HG03565 (cell line): Measurements from ENCODE around the gene BRINP3.
"Not testable (repeated sequence)": the region's sequence is repeated elsewhere in the genome, so short reads cannot be mapped to it uniquely, and the experiment has no call there.

Source experiments
- ATAC-seq: cut with Tn5 transposase; IDR thresholded peaks from one replicate; pipeline ENCODE4 v1.9.1; 2021; ENCODE audit warnings: mild to moderate bottlenecking, moderate library complexity; ENCODE audit not compliant: unreplicated experiment

The BRINP3 gene

GRCh38 chr1:190477762-190478148 lies at the start of gene BRINP3:
TSS of gene BRINP3 (minus strand) at chr1:190477864.
- ATAC-seq, result no peak

- ATAC-seq, result no peak
These were observed 33.9 kb upstream of the BRINP3 start for GRCh38 chr1:190511554-190511953.

- ATAC-seq, result no peak
These were observed 29.7 kb upstream of the BRINP3 start for GRCh38 chr1:190507357-190507756.

DNA sequence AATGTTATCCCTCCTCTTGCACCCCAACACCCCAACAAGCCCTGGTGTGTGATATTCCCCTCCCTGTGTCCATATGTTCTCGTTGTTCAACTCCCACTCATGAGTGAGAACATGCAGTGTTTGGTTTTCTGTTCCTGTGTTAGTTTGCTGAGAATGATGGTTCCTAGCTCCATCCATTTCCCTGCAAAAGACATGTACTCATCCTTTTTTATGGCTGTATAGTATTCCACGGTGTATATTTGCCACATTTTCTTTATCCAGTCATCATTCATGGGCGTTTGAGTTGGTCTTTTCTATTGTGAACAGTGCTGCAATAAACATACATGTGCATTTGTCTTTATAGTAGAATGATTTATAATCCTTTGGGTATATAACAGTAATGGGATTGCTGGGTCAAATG lies 26.9 kb upstream of the BRINP3 start:
- not testable (repeated sequence) for ATAC-seq

DNA sequence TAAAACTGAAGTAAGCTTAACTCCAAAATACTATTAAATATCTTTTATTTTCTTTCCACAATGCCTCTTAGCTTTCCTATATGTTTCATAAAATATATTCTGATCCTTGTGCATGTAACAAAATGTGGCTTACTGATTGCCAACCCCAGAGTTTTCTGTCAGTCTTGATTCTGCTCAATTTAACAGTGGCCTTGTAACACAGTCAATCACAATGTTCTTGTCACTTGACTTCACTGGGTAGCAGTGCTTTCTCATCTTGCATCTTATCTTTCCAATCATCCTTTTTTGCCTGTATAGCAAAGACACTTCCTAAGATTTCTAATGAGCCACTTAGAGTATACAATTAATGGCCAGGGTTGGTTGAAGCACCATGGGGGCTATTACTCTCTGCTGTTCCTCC lies 19.9 kb upstream of the BRINP3 start:
- ATAC-seq, result no peak

DNA sequence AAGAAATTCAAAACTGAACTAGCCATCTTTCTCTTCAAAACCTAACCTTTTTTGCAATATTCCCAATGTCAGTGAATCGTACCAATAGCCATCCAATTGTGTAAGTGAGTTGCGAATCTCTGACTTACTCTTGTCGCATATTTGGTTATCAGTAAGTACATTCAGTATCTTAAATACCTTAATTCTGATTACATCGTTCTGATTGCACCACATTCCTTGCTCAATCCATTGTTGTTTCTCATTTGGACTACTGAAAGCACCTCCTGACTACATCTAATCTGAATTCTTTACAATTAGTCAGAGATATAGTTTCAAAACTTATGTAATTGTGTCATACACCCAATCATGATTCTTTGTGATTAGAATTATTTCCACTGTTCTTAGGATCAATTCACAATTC lies 16.8 kb upstream of the BRINP3 start:
- ATAC-seq, result no peak

DNA sequence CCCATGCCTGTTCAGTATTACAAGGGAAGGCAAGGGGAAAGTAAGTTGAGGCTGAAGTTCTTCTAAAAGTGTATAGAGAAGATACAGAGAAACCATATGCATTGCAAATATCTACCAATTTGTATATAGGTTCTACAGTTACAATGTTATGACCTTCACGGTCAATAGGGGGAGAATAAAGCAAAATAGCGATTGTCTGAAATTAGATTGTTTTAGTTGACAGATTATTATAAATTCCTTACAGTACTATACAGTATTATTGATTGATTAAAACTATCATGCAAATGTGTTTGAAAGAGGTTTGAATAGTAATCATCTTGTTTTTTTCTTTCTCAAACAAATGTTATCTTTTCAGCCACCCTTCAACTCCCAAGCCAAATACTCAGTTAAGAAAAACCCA lies 13.7 kb upstream of the BRINP3 start:
- no peak for ATAC-seq

- ATAC-seq, result no peak
These were observed 6.4 kb upstream of the BRINP3 start for GRCh38 chr1:190484045-190484444.

DNA sequence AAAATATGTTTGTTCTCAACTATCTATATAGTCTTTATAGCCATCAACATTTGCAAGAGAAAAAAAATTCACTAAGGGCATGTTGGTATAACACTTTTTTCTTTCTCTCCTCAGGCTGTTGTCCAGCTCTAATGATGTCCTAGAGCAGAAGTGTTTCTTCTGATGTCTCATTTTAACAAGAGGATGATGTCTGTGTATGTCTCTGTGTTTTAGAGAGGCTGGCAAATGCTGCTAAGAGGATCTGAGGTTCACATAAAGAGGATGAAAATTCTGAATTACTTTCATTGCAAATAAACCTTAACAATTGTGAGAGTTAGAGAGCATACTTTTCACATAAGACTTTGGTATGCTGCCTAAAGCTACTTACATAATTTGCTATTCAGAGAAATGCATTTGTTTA lies 2.6 kb upstream of the BRINP3 start:
- ATAC-seq, result no peak

DNA sequence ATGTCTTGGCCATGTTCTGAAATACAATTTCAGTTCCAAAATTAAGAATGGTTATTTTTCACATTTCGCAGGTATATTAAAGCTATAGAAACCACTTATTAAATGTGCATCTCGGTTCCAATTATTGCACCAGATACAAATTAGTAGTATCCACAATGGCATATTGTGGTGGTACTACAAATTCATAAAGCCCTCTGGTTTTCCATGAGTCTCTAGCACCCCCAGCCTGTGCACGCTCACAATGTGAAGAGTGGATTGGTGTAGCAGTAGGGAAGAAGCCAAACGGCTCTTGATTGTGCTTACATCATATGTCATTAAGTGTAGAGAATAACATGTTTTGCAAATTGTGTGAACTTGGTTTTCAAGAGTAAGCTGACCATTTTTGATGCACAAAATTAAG lies 1.9 kb upstream of the BRINP3 start:
- ATAC-seq, result no peak

- ATAC-seq, result no peak
These were observed 1.4 kb upstream of the BRINP3 start for GRCh38 chr1:190479050-190479397.

GRCh38 chr1:190478149-190479049 lies 735 bp upstream of the BRINP3 start:
- peak; percentile 50 for ATAC-seq

- ATAC-seq, result no peak
These were observed 858 bp downstream of the BRINP3 start for GRCh38 chr1:190476806-190477205.

DNA sequence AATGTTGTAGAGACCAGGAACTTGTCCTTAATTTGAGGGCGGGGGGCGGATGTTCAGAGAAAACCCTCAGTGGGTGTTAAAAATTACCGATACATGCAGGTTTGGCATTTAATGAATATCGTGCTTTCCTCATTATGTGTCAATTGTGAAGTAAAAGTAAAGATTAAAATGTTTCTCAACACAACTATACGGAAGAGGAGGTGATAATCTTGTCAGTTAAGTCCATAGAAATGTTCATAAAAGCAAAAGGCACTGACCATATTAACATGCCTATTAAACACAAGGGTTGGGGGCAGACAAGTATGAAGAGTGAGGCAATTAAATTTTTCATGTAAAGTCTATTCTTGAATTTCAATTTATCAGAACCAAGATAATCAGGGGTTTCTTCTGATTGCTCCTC lies 1.3 kb downstream of the BRINP3 start:
- ATAC-seq, result no peak

DNA sequence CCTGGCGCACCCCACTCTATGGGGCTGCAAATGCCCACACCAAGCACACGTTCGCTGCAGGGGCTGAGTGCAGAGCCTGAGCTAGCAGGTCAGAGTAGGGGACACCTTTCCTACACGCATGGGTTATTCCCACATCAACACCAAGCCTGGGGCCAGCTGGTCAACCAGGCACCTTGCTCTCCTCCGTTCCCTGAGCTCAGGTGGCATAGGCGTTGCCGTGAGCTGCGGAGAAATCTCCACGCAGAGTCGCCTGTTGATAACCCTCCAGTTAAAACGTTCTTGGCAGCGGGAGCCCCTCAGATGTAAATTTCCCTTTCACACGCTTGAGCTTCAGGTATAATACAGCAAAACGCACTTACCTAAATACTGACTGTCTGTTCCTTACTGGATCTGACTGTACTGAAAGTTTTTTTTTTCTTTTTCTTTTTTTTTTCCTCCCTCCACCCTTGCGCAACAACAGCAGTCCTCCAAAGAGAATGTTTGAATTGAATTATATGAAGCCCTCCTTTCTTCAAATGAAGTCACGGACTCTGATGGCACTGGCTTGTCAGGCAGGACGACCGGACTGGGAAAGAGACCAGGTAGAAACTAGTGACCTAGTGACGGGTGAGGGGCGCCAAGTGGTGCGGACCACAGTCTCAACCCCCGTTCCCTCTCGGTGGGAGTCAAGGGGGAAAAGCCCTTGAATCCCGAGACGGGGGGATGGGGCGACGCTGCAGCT lies 2.1 kb downstream of the BRINP3 start:
- no peak for ATAC-seq

DNA sequence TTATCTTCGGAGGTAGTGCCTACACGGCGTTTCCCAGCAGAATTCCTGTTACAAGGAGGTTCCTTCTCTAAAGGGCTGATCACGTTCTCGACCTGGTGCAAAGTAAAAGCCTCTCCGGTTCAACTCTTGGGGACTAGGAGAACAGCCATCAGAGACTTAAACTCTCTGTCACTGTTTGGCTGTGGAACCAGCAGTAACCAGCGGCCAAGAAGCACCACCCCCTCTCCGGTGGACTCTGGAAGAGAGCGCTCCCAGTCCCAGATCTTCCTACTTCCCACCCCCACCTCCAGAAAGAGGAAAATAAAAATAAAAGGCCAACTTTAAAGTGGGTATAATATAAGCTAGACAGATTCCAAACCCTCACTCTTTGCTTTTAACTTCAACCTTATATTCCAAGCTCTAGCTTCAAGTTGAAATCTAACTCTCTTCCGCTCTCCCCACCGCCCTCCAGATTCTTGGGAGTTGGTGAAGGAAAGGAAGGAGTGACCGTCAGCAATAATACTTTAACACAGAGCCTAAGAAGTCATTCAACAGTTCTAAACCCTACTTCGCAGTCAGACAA lies 2.9 kb downstream of the BRINP3 start:
- no peak for ATAC-seq

- ATAC-seq, result no peak
These were observed 3.7 kb downstream of the BRINP3 start for GRCh38 chr1:190474010-190474409.

- no peak for ATAC-seq
These were observed 5.2 kb downstream of the BRINP3 start for GRCh38 chr1:190472494-190472893.

DNA sequence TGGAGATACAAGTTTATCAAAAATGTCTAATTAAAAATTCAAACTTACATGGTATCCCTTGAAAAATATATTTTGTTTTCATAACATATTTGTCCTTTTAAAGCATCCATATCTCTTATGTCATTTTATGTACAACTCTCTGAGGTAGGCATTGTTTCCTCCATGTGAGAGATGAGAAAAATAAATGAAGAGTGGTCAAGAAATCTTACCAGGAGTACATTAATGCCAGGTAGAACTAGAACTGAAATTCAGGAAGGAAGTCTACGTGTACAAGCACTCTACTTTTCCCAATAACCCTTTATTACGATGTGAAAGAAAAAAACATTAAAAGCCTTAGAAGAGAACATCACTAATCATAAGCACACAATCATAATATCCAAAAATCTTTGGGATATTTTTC lies 5.6 kb downstream of the BRINP3 start:
- ATAC-seq, result no peak

GRCh38 chr1:190464690-190465089 lies 13.0 kb downstream of the BRINP3 start:
- ATAC-seq, result no peak

GRCh38 chr1:190456129-190456528 lies 21.5 kb downstream of the BRINP3 start:
- ATAC-seq, result no peak

- no peak for ATAC-seq
These were observed 22.0 kb downstream of the BRINP3 start for GRCh38 chr1:190455631-190456030.
